ENCODE data around the gene SCRN2.

SCRN2 gene

DNA sequence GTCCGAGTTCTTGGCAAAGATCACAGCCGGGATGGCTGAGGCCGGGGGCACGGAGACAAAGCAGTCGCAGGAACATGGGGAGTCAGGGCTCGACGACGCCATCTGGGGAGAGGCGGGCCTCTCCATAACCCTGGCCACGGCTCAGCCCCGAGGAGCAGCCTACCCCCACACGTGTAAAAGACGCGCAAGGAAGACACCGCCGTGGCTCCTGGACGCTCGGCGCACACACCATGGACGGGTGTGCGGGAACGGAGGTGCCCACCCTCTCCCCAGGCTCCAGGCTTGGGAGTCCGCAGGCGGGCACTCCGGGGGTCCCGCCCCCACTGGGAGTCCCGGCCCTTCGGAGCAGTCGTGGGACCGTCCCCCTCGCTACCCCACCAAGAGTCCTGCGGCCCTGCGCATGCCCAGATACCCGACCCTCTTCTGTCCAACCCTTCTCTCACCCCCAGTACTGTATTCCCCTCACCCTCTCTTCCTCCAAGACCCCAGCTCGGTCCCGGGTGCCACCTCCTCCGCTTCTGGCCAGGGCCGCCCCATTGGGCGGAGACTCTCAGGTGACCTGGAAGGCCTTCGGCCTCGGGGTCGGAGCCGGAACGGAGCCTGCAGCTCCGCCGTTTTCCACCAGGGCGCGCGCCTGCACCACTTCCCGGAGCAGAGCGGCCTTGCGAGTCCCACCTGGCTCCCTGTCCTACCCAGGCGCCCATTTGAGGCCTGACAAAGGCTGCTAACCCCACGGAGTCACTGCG is at the start of gene SCRN2:
Gene SCRN2, minus strand, starts transcription at position 532 of the 746 bp plus-strand sequence. Its CDS starts 430 bp downstream, at position 102.
- TF ChIP-seq, protein P1, sequence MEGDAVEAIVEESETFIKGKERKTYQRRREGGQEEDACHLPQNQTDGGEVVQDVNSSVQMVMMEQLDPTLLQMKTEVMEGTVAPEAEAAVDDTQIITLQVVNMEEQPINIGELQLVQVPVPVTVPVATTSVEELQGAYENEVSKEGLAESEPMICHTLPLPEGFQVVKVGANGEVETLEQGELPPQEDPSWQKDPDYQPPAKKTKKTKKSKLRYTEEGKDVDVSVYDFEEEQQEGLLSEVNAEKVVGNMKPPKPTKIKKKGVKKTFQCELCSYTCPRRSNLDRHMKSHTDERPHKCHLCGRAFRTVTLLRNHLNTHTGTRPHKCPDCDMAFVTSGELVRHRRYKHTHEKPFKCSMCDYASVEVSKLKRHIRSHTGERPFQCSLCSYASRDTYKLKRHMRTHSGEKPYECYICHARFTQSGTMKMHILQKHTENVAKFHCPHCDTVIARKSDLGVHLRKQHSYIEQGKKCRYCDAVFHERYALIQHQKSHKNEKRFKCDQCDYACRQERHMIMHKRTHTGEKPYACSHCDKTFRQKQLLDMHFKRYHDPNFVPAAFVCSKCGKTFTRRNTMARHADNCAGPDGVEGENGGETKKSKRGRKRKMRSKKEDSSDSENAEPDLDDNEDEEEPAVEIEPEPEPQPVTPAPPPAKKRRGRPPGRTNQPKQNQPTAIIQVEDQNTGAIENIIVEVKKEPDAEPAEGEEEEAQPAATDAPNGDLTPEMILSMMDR (conservative IDR thresholded peaks at IDR 0.05; ENCODE audit: control insufficient read depth, insufficient read depth, low read depth, low read length) = peak; percentile 78
- peak within 1 kb of the TSS; percentile 92 for H3K4me3 ChIP-seq (ENCODE audit: control insufficient read depth, low read depth, low read length)
- peak; percentile 76 for DNase-seq (ENCODE audit: low read depth)

DNA sequence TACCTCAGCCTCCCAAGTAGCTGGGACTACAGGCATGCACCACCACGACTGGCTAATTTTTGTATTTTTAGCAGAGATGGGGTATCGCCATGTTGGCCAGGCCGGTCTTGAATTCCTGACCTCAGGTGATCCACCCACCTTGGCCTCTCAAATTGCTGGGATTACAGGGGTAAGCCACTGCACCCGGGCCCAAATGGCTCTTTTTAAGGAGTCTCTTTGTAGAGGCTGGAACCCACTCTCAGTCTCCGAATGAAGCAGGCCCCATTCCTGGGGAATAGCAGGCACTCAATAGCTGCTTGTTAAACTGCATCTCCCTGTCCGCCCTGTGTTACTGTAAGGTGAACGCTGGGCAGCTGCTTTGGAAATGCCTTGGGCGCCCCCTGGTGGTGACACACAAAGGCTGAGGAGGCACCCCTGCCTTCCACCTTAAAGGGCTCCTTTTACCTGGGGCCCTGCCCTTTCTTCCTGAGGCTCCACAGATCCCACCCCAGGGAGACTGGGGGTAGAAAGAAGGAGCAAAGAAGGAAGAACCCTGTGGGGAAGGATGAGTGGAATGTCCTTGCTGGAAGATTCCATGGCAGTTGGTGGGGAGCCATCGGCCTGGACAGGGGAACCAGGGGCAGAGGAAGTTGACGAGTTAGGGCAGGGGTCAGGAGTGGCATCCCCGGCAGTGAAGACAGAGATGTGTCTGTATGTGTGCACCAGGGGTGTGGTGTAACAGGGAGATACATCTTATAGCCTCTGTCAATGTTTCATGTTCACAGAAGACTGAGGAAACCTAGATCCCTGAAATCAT is 48.9 kb upstream of the SCRN2 start:
- TF ChIP-seq, protein P1 (conservative IDR thresholded peaks at IDR 0.05; ENCODE audit: control insufficient read depth, insufficient read depth, low read depth, low read length) = peak; percentile 90
- peak; percentile 76 for DNase-seq (ENCODE audit: low read depth)
- H3K4me3 ChIP-seq (ENCODE audit: control insufficient read depth, low read depth, low read length) = no peak overlapping the region

DNA sequence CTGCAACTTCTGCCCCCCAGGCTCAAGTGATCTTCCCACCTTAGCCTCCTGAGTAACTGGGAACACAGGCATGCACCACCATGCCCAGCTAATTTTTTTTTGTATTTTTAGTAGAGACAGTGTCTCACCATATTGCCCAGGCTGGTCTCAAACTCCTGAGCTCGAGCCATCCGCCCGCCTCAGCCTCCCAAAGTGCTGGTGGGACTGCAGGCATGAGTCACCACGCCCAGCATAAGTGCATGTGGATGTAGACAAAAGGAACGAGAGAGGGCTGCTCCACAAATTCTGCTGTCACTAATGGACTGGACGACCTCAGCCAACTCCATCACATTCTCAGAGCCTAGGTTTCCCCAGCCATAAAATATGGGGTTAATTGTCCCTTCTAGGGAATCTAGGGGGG is 47.2 kb upstream of the SCRN2 start:
- H3K4me3 ChIP-seq (ENCODE audit: control insufficient read depth, low read depth, low read length) = no peak overlapping the region
- DNase-seq (ENCODE audit: low read depth) = no peak
- TF ChIP-seq, protein P1 (conservative IDR thresholded peaks at IDR 0.05; ENCODE audit: control insufficient read depth, insufficient read depth, low read depth, low read length) = no peak

DNA sequence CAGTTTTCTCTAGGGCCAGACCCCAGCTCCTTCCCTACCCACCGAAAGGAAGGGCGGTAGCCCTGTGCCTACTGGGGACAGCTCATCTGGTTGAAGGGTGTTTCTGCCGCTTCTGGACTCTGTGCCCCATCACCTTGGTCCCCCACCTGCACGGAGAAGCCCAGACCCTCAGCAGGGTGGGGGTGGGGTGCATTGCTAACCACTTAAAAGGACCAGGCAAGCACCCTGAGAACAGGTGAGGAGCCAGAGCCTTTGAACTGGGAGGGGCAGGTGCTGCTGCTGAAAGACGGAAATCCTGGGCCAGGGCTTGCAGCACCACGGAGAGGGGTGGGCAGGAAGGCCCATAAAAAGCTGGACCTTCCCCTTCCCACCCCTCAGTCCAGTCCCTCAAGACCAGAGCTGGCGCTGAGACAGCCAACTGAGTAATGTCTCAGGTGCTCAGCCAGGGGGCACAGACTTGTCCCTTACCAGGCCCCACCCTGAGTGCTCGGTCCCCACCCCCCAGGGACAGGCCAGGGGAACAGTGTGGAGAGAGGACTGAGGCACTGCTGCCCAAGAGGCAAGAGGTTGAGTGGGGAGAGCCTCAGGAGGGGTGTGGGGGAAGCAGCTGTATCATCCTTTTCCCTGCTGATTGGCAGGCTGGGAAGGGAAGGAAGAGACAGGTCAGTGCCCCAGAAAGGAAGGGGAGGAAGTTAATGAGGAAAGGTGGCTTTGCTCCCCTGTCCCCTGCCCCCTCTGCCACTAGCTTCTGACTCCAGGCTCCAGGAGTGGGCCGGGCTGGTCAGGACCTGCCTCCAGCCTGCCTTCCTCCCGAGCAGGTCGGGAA is 44.0 kb upstream of the SCRN2 start:
- TF ChIP-seq, protein P1 (conservative IDR thresholded peaks at IDR 0.05; ENCODE audit: control insufficient read depth, insufficient read depth, low read depth, low read length) = no peak
- no peak overlapping the region for H3K4me3 ChIP-seq (ENCODE audit: control insufficient read depth, low read depth, low read length)
- DNase-seq (ENCODE audit: low read depth) = no peak

DNA sequence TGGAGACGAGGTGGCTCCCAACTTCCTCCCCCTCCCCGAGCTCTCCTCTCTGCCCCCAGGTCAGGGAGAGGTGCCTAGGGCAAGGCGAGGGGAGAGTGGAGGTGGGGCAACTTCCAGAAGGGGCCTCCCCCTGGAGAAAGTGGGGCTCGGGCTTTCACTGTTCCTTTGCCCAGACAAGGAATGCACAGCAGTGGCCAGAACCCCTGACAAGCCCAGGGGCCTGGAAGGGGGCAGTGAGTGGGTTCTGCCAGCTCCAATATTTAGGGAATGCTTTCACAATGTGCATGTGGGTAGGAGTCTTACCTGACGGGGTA is 43.3 kb upstream of the SCRN2 start:
- H3K4me3 ChIP-seq (ENCODE audit: control insufficient read depth, low read depth, low read length) = no peak overlapping the region
- TF ChIP-seq, protein P1 (conservative IDR thresholded peaks at IDR 0.05; ENCODE audit: control insufficient read depth, insufficient read depth, low read depth, low read length) = no peak
- DNase-seq (ENCODE audit: low read depth) = no peak

DNA sequence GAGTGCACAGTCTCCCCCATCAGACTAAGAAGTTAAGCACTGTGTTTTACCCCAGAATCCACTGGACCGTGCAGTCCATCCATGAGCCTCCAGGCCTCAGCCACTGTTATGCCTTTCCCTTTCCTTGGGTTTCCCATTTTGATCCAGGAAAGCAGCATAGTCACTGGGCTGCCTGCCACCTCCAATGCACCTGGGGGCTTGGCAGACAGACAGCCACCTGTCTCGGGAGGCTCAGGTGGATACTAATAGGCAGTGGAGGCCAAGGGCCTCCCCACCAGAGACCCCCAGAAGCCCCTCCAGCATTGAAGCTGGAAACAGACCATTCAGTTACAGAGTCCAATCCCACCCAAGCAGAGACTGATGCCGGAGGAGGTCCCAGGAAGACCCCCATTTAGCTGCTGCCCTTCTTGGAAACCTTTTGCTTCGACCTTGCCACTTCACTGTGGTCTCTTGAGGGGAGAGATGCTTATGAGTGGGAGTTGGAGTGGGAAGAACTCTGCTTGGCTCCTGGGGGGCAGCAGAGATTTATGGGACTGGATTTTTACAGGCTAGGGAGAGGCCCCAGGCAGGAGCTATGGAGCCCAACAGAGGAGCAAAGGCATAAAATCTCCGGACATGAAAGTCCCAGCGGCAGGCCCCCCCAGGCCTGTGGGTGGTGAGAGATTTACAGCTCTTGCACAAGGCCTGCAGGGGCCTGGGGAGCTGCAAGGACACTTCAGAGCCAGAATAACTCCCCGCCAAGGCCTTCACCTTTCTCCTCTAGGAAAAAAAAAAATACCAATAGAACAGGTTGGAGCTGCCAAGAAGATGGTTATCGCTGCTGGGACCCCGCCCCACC is 42.7 kb upstream of the SCRN2 start:
- TF ChIP-seq, protein P1 (conservative IDR thresholded peaks at IDR 0.05; ENCODE audit: control insufficient read depth, insufficient read depth, low read depth, low read length) = no peak
- DNase-seq (ENCODE audit: low read depth) = no peak
- H3K4me3 ChIP-seq (ENCODE audit: control insufficient read depth, low read depth, low read length) = no peak overlapping the region
